Thoracic aorta endothelial cell (primary cell): ENCODE measurements around the gene ADAMTSL2. TPM values are rescaled to one million over a fixed set of nuclear protein-coding genes. Genes with fewer than 3 reads are reported as not detected.

ENCODE experiments used
- total RNA-seq: library from RNA; depleted of rRNA; stranded (reverse); fragments of >200 nt; gene quantifications from 2 replicates; pipeline ENCODE4 v1.2.3, GENCODE V29; 2012

The ADAMTSL2 gene
- not detected in 2 replicates for total RNA-seq

DNA sequence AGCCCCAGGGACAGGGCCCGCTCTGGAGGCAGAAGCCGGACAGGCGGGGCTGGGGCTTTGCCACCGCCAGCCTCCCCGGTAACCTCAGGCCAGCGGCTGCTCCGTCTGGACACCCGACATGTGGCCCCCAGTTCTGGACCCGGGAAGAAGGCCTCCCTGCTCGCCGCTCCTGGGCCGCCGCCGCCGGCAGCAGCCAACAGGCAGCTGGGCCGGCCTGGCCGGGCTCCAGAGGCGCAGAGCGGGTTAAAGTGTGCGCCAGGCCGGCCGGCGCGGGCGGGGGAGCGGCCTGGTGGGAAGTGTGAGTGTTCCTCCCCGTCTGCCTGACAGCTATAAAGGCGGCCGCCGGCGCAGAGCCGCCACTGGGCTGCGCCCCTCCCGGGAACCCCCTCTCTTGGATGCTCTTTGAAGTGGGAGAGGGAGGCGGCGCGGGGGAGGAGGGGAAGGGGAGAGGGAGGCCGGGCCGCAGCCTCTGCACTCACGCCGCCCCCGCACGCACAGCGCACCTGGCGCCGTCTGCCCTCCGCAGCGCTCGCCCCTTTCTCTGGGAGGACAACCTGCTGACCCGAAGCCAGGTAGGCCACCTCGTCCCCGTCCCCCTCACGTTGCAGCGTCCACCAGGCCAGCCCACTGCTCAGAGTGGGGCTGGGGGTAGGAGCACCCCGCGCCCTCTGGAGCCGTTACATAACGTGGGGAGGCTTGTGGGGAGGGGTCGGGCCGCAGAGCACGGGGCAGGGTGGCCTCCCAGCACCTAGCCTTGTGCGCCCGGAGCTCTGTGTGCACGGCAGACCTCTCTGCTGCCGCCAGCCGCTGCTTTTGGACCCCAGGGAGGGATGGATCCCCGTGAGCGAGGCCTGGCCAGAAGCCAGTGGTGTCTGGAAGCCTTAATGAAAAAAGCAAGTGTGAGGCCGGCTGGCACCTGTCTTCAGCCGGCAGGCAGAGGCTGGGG lies at the start of gene ADAMTSL2:
ADAMTSL2 (plus strand) TSS at position 359 of the 946 bp plus-strand sequence. CDS start 2,009 bp downstream, outside the sequence.

DNA sequence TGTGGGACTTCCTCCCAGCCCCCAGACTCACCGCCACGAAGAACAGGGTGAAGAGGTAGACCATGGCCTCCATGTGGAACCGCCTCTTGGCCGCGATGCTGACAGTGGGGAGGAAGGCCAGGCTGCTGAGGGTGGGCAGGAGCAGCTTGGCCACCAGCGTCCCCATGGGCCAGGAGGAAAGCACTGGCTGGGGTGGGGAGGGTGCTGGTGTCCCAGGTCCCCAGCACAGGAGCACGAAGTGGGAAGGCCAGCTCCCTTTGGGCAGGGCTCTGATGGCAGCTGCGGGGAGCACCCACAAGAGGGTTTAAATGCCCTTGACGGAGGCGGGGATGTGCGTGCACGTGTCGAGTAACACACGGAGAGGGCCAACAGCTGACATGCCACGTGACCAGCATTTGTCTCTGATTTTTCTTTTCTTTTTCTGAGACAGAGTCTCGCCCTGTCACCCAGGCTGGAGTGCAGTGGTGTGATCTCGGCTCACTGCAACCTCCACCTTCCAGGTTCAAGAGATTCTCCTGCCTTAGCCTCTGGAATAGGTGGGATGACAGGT lies 9.8 kb upstream of the ADAMTSL2 start, which contains the start of gene MYMK:
MYMK (minus strand) TSS at position 281 of the 550 bp plus-strand sequence; CDS start at position 166, 115 bp downstream.

DNA sequence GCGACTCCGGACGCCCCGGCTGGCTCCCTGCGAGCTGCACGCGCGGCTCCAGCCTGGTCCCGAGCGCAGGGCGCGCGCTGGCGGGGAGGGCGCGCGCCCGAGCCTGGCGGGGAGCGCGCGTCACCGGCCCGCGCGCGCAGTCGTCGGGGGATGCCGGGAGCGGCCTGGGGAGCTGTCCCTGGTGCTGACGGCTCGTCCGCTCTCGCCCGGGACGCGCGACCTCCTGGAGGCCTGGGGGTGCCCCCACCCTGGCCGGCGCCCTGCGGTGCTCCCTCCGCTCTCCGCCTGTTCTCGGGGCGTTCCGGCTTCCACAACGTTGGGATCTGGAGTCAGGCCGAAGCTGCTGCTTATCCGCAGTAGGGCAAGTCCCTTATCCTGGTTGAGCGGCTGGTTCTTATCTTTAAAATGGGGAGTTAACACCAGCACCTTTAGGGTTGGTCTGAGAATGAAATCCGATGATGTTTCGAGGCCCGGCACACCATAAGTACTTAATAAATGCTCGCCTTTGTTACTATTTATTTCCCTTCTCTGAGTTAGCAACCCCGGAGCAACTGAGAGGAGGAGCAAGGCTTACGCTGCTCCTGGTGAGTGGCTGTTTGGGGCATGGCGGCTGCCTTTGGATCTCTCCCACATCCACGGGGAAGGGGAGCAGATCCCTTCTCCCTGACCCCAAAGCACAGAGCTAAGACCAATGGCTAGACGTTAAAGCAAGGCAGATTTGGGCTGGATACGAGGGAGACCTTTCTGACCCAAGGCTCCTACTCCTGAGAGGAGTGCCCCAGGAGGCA lies 75.0 kb downstream of the ADAMTSL2 start, which contains the start of gene FAM163B:
FAM163B (minus strand) TSS at position 79 of the 788 bp plus-strand sequence. CDS start 29,166 bp downstream, outside the sequence.

Other genes starting within 250 kb of the ADAMTSL2 start
- gene SURF6, start 198.5 kb upstream of the ADAMTSL2 start, total RNA-seq, result 11.0 and 11.3 TPM in 2 replicates
- 13.8 and 19.4 TPM in 2 replicates for gene MED22, start 186.6 kb upstream of the ADAMTSL2 start, total RNA-seq
- gene RPL7A, start 186.5 kb upstream of the ADAMTSL2 start, total RNA-seq, result 2,011 and 2,560 TPM in 2 replicates
- 11.3 and 21.5 TPM in 2 replicates for gene SURF1, start 178.2 kb upstream of the ADAMTSL2 start, total RNA-seq
- gene SURF2, start 178.2 kb upstream of the ADAMTSL2 start, total RNA-seq, result 10.6 and 14.2 TPM in 2 replicates
- 271 and 325 TPM in 2 replicates for gene SURF4, start 158.6 kb upstream of the ADAMTSL2 start, total RNA-seq
- 0.57 and 3.1 TPM in 2 replicates for gene STKLD1, start 158.3 kb upstream of the ADAMTSL2 start, total RNA-seq
- 18.9 and 24.6 TPM in 2 replicates for gene REXO4, start 116.7 kb upstream of the ADAMTSL2 start, total RNA-seq
- 0.53 and 0.57 TPM in 2 replicates for gene ADAMTS13, start 112.3 kb upstream of the ADAMTSL2 start, total RNA-seq
- 3.0 and 4.9 TPM in 2 replicates for gene CACFD1, start 74.7 kb upstream of the ADAMTSL2 start, total RNA-seq
- 19.0 and 33.8 TPM in 2 replicates for gene SLC2A6, start 55.6 kb upstream of the ADAMTSL2 start, total RNA-seq
- gene MYMK, start 9.7 kb upstream of the ADAMTSL2 start, total RNA-seq, result not detected in 2 replicates
- gene FAM163B, start 74.7 kb downstream of the ADAMTSL2 start, total RNA-seq, result not detected in 2 replicates
- not detected in 2 replicates for gene DBH, start 101.7 kb downstream of the ADAMTSL2 start, total RNA-seq
- 0.40 and 0.50 TPM in 2 replicates for gene SARDH, start 203.6 kb downstream of the ADAMTSL2 start, total RNA-seq